Ramos (cell line): Measurements from ENCODE around the gene NPIPA8.
"Not testable (repeated sequence)": the region's sequence is repeated elsewhere in the genome, so short reads cannot be mapped to it uniquely, and the experiment has no call there.

Experiments
- in situ Hi-C: fragments of 300-500 bp; cut with MboI; formaldehyde crosslinking; loops from one replicate; pipeline ENCODE4 v1.14.3; 2022; ENCODE audit warnings: low sequenced_read_pairs; ENCODE audit not compliant: unreplicated experiment

The NPIPA8 gene

DNA sequence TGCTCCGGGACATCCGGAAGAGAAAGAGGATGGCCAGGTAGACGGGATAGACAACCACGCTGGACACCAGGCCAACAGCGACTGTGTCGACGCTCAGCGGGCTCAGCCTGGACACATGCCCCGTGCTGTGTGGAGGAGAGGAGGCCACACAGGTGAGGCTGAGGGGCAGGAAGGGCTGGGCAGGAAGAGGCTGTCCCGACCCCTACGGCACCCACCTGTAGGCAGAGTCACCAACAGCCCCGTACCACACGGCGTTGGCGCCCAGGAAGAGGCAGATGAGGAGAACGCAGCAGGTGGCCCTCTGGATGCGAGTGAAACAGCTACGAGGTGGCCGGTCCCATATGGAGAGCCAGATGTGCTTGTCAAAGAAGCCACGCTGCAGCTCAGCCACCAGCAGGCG, at the start of gene NPIPA8:
TSS of gene NPIPA8 (minus strand) at position 101 of the 400 bp plus-strand sequence. CDS start 4,074 bp downstream, outside the sequence.
- in situ Hi-C loops: not testable (repeated sequence)

DNA sequence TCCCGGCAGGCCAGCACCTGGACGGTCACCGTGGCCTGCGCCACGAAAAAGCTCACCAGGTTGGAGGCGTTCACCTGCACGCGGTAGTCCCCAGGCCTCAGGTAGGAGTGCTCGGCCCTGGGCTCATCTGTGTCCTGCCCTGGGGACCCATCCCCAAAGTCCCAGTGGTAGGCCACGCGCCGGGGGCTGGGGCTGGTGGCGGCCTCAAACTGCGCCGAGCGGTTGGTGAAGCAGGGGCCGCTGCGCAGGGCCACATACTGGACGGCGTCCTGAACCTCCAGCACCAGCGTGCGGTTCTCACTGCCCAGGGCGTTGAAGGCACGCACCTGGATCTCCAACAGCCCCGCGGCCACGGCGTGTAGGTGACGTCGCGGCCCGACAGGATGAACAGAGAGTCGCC, 48.7 kb upstream of the NPIPA8 start:
- in situ Hi-C loops: not testable (repeated sequence)

DNA sequence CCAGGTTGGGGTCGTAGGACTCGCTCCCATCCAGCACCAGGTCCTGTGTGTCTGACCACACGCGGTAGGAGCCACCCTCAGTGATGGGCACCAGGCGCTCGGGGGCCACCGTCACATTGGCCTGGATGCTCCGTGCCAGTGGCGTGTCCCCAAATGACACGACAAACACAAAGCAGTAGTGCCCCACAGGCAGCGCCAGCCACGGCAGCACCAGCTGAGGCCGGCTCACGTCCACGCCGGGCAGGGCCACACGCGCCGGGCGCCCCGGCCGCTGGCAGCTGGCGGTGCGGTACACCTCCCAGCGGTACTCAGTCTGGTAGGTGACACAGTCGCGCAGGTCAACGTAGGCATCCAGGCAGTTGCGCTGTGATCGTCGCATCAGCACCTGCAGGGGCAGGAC, 48.3 kb upstream of the NPIPA8 start:
- in situ Hi-C loops: not testable (repeated sequence)

DNA sequence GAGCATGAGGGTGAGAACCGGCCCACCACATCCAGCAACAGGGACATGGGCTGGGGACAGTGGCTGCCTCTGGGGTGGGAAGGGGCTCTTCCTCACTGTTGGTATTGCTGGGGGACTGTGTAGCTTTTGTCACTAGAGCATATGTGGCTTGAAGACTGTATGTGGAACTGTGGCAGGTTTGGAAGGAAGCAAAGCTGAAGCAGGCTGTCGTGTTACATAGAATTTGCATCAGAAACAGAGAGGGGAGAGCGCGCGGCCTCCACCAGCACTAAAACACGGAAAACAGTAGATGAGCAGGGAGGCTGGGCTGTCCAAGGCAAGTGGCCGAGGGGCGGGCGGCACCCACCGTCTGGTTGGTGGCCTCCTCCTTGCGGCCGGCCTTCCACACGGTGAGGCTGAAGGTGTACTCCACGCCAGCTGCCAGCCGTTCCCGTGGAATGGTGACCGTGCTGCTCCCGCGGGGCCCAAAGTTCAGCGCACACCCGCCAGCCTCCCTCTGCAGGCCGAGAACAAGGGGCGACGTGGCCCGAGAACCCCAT, 47.6 kb upstream of the NPIPA8 start:
- in situ Hi-C loops: not testable (repeated sequence)

DNA sequence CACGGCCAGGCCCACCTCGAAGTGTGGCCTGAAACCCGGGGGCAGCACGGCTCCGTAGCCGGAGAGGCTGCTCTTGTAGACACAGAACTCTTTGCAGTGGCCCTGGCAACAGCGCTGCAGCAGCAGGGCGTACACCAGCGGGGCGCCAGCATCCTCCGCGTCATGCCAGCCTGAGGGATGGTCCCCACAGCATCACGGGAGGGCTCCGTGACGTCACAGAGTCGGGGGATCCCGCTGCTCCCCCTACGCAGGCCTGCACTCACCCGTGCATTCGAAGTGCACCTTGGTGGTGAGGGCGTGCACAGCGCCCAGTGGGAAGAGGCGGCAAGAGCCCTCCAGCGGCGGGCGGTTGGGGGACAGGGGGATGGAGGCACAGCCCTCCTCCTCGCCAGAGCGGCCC, 46.2 kb upstream of the NPIPA8 start:
- in situ Hi-C loops: not testable (repeated sequence)

DNA sequence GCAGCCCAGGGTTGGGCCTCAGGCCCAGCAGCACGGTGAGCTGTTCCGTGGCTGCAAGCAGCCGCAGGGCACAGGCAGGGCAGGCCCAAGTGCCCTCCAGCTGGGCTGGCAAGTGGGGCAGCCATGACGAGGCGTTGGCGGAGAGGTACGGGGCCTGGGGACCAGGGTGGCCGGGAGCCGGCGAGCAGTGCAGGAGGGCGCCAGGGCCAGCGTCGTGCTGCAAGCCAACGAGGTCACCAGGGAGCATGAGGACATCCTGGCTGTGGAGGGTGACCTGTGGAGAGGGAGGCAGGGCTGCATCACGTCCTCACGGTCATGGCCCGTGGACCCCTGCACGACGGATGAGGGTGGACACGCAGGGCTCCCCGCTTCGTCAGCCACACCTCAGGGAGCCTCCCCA, 11.2 kb upstream of the NPIPA8 start:
- in situ Hi-C loops: not testable (repeated sequence)

DNA sequence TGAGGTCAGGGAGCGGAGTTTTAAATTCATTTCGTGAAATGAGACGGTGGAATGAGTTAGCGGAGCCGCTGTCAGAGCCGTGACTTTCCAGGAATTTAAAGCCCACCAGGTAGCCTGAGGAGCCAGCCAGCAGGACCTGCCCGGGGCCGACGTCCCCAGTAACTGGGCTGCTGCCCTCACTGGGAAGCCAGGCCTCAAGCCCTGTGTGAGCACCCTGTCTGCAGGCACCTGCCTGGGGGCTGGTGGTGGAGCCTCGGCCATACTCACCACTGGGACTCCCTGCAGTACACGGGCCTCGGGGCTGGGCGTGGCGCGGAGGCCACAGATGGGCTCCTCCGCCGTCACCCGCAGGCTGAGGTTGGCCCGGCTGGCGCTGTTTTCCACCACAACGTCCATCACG, 10.5 kb upstream of the NPIPA8 start:
- in situ Hi-C loops: not testable (repeated sequence)

DNA sequence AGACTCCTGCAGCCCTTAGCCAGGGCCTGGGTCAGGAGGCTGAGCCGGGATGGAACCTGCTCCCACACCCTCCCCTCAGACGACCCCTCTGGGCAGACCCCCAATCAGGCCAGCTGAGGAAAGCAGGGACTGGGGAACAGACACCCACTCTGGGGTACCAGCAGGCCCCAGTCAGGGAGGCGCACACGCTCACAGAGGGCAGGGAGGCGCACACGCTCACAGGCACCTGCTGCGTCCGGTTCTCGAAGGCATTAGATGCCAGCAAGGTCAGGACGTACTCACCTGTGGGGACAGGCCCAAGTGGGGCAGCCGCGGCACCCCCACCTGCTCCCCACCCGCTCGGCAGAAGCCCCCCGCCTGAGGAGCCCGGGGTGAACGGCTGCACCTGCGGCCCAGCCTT, 8.1 kb upstream of the NPIPA8 start:
- in situ Hi-C loops: not testable (repeated sequence)

DNA sequence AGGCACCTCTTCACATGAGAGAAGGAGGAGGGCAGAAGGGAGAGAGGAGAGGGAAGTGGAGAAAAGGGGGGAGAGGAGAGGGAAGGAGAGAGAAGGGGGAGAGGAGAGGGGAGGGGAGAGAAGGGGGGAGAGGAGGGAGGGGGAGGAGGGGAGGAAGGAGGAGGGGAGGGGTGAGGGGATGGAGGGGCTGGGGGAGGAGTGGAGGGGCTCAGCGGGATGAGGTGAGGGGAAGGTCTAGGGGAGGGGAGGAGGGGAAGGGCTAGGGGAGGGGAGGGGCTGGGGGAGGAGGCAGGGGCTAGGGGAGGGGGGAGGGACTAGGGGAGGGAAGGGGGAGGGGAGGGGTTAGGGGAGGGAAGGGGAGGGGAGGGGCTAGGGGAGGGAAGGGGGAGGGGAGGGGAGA, 5.5 kb upstream of the NPIPA8 start:
- in situ Hi-C loops: not testable (repeated sequence)

DNA sequence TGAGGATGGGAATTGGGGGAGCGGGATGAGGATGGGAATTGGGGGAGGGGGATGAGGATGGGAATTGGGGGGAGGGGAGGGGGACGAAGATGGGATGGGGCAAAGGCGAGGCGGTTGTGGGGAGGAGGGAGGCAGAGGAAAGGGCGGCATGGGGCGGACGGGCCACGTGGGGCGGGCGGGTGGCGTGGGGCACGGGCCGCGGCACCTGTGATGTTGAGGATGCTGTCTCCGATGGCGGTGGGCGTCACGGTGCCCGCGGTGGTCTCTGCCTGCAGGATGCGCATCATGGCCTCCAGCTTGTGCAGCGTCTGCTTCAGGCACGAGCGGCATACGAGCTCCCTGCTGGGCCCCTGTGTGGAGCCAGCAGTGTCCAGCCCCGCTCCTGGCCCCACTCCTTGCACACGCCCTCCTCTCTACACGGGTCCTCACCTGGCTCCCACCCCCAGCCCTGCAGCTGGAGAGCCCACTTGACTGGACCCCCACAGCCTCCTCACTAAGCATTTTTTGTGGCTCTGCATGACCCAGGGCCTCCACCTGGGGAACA, 5.0 kb upstream of the NPIPA8 start:
- in situ Hi-C loops: not testable (repeated sequence)

DNA sequence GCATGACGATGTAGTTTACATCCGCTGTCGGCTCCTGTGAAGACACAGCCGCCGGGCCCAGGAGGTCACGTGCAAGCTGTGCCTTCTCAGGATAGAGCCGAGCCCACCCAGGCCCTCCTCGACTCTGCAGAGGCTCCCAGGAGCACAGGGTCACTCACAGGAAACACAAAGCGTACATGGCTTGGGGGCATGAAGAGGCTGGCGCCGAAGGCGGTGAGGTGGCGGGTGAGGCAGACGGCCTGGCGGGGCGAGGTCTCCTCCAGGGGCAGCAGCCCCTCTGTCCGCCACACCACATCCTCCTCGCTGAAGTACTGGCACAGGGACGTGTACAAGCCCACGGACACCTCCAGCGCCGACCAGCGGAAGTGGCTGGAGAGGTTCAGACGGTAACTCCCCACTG, 2.7 kb upstream of the NPIPA8 start:
- in situ Hi-C loops: not testable (repeated sequence)

DNA sequence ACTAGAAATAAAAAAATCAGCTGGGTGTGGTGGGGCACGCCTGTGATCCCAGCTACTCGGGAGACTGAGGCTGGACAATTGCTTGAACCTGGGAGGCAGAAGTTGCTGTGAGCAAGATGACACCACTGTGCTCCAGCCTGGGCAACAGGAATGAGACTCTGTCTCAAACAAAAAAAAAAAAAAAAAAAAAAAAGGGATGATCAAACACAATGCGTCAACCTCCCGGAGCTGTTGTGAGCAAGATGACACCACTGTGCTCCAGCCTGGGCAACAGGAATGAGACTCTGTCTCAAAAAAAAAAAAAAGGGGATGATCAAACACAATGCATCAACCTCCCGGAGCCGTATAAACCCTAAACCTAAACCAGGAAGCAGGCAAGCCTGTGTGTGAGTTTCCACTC, 24.7 kb downstream of the NPIPA8 start:
- in situ Hi-C loops: not testable (repeated sequence)

DNA sequence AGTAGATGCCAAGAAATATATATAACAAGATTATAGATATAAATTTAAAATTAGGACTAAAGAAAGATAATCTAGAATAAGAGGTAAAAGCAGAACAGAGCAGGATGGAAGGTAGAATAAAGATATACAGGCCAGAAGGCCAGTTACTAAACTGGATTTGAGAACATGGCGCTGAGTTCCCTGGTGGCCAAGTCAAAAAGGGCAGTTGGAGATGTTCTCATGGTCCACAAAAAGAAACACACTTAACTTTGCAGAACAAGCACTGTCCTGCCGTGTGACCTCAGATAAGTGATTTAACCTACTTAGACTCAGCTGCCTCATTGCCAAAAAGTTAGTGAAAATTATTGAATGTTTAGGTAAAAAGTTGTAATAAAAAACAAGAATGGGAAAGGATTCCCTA, 27.4 kb downstream of the NPIPA8 start:
- in situ Hi-C loops: not testable (repeated sequence)

DNA sequence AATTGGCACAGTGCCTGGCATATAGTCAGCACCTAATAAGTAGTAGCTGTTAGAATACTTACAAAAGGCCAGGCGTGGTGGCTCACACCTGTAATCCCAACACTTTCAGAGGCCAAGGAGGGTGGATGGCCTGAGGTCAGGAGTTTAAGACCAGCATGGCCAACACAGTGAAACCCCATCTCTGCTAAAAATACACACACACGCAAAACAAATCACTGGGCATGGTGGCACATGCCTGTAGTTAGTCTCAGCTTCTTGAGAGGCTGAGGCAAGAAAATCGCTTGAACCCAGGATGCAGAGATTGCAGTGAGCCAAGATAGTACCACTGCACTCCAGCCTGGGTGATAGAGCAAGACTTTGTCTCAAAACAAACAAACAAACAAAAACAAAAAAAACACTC, 29.3 kb downstream of the NPIPA8 start:
- in situ Hi-C loops: not testable (repeated sequence)

DNA sequence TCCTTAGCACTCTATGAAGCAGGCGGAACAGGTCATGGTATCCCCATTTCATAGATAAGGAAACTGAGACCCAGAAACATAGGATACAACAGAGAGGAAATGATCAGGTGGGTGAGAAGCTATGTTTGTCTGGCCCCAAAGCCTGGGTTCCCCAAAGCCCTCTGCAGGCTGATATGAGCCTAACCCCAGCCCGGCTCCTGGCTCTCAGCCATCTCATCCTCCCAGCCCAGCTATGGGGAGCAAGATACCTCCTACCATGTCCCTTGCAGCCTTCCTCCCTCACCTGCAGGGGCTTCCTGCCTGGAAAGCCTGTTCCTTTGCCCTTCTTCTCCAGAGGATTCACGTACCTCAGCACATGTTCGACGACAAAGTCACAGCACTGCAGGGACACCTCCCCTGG, 30.5 kb downstream of the NPIPA8 start:
- in situ Hi-C loops: not testable (repeated sequence)

DNA sequence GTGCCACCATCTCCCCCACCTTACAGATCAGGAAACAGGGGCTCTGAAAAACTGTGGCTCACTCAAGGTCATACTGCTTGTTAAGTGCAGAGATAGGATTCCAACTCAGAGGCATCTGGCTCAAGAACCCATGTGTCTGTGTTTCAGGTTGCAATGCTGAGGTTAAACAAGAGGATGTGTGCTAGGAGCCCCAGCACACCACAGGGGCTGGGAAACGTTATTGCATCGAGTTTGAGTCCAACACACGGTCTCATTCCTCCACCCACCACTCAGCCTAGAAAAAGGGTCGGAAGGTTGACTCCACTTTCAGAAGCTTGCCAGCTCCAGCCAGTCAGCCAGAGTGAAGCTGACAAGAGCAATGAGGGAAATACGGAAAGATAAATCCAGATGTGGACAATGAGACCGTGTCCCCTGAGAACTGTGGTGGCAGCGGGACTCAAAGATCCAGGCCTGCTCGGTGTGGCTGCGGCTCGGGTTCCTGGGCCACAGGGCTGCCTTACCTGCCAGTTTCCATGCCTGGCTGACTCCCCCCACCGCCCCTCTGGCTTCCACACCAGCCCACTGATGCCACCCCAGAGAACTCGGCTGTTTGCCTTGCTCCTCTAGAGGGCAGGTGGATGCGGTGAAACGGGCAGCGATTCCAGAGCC, 33.4 kb downstream of the NPIPA8 start:
- in situ Hi-C loops: not testable (repeated sequence)

DNA sequence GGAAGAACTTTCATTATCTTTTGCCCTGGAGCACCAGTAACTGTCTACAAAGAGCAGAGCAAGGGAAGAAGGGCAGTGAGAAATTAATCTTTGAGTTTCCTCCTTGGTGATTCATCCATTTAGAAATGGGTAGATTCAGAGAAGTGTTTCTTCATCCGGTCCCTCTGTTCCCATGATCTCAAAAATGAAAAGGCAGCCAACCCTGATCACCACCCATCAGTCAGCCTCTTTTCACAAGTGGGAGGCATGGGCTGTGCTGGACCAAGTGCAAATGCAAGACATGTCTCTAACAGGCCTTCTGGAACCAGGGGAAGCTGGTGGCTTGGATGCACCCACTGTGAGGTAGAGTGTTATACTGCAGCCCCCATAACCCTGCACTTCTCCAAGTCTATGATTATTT, 38.8 kb downstream of the NPIPA8 start:
- in situ Hi-C loops: not testable (repeated sequence)

DNA sequence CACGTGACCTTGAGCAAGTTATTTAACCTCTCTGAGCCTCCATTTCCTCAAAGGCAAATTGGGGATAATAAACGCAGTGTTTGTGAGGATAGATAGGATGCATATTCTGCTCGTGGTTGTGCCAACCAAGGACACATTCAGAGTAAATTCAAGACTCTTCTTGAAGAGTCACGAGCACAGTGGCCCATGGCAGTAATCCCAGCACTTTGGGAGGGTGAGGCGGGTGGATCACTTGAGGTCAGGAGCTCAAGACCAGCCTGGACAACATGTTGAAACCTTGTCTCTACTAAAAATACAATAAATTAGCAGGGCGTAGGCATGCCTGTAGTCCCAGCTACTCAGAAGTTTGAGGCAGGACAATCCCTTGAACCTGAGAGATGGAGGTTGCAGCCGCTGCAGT, 39.6 kb downstream of the NPIPA8 start:
- in situ Hi-C loops: not testable (repeated sequence)

DNA sequence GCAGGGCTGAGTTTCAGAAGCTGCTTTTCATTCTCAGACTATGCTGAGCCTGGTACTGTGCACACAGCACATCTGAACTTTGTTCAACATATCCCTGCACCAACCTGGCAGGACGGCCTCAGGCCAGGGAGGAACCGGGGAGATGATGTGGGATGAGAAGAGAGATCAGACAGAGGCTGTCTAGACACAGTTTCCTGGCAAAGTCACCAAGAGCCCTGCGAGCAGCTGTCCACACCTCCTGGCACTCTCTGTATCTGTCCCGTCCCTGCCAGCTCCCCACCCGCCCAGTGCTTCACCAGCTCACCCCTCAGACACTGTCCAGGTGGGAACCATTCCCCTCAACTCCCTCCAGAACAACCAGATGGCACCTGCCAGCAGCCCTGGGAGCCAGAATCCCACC, 42.2 kb downstream of the NPIPA8 start:
- in situ Hi-C loops: not testable (repeated sequence)

DNA sequence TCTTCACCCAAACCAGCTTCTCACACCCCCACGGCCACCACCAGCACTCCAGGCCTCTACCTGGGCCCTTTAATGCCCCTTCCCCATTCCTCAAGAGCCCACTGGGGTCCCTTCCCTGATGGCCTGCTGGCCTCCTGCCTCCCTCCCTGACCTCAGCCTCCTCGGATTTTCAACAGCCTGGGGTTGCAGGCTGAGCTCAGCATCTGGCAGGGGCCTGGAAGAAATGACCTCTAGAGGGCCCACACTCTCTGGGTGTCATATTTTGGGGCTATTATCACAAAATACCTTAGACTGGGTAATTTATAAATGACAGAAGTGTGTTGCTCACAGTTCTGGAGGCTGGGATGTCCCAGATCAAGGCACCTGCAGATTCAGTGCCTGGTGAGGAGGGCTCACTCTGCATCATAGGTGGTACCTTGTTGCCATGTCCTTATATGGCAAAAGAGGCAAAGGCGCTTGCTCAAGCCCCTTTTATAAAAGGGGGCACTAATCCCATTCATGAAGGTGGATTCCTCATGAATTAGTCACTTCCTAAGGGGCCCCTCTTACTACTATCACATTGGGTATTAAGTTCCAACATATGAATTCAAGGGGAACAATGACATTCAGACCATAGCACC, 43.1 kb downstream of the NPIPA8 start:
- in situ Hi-C loops: not testable (repeated sequence)

DNA sequence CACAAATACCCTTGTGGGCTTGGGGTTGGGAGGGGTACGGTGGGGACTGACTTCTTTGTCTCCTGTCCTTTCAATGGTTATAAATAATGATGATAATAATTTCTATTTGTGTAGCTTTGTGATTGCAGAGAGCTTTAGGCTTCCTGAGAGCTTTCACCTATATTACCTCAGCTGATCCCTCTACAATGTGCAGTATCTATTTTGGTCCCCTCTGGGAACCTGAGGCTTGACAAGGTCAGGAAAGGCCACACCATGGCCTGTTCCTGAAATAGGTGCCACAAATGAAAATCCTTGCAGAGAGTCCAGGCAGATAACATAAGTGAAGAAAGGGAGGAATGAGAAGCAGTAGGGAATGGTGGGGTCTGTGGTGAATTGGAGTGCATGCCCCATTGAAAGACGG, 45.6 kb downstream of the NPIPA8 start:
- in situ Hi-C loops: not testable (repeated sequence)

DNA sequence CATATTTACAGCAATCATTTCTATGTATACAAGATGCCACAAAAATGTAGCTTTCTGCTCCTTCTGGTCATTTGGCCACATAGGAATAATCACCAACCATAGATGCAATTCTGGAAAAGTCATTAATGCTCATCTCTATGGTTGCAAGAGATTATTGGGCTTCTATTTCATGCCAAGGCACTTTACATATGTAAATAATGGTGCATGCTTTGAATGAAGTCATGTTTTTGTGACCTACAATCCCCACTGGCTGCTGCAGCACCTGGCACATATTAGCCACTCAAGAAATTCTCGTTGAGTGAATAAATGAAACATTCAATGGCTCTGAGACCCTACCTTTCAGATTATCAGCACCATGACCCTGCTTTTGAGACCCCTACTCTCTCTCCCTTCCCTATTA, 50.2 kb downstream of the NPIPA8 start:
- in situ Hi-C loops: not testable (repeated sequence)
